ENCODE data around the gene PRELID1.
"Not testable (repeated sequence)": the region's sequence is repeated elsewhere in the genome, so short reads cannot be mapped to it uniquely, and the experiment has no call there.

The PRELID1 gene

DNA sequence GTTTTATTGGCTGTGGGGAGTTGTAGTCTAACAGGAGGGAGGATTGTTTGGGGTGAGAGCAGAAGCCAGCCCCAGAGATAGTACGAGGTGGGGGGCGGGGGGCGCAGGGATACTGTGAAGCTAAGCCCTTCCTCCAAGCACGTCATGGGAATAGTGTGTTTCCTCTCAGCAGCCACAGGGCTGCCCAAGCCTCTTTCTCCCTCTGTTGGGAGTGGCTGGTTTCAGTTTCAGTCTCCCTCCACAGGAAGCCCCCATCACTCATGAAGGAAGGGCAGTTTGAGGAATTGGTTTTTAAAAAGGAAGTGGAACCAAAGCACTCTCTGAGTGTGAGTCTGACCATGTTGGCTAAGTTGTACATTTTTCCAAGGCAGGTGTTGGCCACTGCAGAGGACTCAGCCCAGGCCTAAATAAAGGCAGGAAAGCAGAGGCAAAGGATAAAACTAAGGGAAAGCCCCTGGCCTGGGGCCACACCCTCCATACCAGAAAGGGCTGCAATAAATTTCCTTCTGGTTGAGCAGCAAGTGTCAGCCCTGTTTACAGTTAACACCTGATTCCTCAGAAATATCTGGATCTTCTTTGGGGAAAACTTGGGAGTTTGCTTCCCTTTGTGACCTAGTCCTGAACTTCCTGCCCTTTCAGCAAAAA, 3.2 kb upstream of the PRELID1 start:
- peak; percentile 79 for DNase-seq

DNA sequence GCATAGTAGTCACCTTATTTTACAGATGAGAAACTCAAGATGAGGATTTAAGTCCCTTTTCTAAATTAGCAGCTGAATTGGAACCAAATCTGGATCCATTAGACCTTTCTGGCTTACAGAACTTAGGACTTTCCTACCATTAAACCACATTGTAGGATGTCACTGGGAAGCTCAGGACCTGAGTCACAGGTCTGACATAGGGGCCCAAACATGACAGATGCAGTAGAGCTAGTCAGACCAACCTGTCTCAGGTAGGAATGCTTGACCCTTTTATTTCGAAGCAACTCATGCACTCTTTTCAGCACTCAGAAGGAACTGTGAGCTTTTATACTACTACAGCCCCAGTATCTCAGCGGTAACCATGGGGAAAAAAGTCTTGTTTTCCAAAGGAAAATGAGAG, 2.6 kb upstream of the PRELID1 start:
- DNase-seq, result no peak

DNA sequence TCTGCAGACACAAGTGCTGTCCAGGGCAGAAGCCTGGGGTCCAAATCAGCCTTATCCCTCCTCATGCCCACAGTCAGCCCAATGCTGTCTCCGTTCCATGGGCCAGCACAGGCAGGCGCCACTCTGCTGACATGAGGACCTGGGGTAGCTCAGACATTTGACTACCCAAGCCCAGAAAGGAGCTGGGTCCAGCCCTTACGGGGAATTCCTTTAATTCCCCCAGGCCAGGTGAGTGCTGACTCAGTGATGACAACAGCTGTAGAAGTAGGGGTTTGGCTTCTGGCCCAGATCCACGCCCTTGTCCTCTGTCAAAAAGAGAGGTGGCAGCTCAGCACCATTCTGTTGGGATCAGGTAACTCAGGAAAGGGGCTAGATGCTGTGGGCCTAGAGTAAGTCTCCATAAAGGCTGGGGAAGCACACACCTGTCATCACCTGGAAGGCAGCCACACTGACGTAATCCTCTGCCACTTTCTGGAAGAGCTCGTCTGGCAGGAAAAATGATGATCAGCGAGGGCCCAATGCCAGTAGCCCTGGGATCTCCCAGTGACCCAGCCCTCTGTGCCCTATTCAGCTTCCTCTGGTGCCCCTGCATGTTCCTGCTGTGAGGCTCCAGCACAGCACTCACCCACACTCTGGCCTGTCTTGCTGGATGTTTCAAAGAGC, 2.0 kb upstream of the PRELID1 start:
- DNase-seq, result no peak

DNA sequence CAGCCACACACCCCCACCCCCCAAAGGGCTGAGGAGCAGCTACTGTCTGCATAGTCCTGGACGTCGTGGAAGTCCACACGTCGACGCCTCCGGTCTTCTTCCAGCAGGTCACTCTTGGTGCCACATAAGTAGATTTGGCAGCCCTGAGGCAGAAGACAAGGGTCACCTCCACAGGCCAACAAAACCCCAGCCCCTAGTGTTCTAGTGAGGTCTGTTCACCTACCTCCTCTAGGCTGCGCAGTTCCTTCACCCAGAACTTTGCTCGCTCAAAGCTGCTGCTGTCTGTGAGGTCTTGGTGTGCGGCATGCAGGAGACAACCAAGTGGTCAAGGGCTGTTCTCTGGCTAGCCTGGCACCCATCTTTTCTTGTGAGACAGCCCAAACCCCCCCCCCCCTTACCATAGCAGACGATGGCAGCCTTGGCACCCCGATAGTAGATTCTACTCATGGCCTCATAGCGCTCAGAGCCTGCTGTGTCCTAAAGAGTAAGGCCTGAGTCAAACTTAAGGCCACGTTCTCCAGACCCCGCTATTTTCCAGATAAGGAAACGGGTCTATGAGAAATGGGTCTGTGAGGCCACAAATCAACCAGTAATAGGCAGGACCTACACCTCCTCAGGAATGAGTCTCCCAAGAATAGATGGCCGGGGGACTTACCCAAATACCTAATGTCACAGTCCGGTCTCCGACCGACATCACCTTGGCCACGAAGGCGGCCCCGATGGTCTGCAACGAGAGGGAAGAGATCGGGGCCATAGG, 1.1 kb upstream of the PRELID1 start:
- no peak for DNase-seq

DNA sequence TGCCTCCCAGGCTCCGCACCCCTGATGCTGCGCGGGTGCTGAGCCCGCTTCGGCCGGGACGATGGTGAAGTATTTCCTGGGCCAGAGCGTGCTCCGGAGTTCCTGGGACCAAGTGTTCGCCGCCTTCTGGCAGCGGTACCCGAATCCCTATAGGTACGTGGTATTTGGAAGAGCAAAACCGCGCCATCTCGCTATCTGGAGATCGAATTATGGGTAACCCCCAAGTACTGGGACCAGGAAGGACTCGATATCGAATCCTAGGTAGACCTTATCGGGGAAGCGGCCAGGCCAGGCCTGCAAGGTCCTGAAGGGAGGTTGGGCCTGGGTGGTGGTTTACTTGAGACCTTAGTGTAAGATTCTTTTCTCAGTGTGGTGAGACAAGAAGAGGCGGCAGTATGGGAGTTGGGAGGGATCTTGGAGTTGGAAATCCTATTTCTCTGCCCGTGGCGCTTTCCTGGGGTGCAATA, 359 bp downstream of the PRELID1 start:
- DNase-seq, result no peak

DNA sequence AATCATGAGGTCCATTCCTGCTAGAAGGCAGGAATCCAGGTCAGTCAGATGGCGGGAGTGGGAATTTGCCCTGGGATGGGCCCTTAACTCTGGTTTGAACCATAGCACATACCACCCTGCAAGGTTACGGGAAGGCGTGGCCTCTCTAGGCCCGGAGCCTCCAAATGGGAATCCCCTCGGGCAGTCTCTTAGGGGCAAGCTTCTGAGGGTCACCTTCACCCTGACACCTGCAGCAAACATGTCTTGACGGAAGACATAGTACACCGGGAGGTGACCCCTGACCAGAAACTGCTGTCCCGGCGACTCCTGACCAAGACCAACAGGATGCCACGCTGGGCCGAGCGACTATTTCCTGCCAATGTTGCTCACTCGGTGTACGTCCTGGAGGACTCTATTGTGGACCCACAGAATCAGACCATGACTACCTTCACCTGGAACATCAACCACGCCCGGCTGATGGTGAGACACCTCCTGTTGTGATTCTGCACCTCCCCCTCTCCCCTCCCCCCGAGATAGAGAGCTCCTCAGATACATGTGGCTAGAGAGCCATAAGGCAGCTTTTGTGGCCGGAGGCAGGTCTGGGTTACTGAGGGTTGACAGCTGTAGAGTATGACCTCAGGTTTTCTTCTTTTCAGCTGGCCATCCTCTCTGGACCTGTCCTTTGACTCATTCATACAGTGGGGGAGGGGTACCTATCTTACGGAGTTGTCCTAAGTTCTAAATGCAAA, 957 bp downstream of the PRELID1 start:
- no peak for DNase-seq

DNA sequence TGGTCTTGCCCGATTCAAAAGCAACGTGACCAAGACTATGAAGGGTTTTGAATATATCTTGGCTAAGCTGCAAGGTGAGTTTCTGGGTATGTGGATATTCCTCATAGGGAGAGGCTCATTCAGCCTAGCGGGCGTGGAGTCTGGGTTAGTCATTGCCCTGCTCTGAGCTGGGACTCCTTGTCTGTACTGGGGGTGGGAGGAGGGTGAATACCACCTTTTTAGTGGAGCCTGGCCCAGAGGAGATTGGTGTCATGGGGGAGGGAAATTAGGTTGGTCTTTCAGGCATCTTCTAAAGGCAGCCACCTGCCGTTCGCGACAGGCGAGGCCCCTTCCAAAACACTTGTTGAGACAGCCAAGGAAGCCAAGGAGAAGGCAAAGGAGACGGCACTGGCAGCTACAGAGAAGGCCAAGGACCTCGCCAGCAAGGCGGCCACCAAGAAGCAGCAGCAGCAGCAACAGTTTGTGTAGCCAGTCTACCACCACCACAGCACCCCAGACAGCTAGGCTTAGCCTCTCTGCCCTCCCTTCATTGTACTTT, 2.6 kb downstream of the PRELID1 start:
- DNase-seq, result not testable (repeated sequence)

DNA sequence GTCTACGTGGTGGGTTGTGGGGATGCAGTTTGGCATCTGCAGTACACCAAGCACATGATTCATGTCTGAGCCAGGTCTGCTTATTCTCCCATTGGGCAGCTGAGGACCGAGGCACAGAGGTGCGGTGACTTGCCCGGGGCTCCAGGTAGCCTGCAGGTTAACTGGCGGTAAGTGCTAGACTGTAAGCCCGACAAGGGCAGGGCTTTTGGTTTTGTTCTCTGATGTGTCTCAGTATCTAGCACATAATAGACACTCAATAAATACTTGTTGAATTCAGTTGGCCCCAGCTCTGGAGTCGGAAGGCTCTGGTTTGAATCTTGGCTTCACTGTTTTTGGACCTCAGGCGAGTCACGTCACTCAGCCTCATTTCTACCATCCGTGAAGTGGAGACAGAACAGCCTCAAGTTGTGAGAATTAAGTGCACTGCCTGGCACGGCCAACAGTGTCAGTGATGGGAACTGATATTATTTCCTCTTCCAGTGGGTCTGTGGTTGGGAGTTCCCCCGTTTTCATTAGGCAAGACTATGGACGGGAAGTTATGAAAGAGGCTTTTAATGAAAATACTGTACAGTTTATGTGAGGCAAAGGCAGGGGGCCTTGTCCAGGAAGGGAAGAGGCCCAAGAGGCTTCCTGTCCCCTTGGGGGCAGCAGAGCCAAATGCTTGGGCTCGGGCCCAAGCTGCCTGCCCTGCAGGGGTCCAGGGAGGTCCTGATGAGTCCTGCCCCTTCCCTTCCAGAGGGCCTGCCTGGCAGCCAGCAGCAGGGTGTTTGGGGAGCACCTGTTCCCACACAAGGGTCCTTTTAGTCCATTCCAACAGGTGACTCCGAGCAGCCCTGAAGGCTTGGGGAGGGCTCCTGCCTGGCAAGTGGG, 3.3 kb downstream of the PRELID1 start:
- DNase-seq, result peak; percentile 62

DNA sequence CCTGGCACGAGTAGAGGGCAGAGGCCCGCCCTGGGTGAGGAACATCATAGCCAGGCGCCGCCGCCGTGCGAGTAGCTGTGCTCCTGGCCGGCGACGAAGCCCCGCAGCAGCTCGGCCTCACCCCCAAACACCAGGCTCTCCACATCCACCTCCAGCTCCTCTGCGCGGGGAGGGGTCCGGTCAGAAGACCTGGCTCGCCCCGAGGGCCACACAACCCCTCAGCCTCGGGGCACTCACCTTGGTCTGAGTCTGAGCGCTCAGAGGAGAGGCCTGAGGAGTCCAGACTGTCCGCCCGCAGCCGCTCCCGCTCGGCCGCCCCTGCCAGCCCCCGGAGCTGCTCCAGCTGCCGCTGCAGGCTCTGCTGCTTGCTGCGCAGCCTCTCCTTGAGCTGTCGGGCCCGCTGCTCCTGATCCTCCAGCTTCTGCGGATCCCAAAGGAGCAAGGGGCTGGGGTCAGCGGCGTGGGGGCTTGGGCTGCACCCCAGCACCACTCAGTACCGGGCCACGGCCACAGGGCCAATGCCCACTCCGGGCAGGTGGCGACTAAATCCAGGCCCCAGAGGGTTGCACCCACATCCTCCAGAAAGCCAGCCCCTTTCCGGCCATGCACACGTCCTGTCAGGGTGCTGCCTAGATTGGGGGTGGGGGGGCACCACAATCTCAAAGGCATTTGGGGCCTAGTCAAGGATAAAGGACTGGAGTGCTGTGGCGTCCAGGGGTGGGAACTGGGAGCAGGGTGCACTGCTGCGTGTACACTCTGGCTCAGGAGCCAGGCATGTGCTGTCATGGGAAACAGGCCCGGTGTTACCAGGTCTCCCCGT, 4.2 kb downstream of the PRELID1 start:
- DNase-seq, result no peak

DNA sequence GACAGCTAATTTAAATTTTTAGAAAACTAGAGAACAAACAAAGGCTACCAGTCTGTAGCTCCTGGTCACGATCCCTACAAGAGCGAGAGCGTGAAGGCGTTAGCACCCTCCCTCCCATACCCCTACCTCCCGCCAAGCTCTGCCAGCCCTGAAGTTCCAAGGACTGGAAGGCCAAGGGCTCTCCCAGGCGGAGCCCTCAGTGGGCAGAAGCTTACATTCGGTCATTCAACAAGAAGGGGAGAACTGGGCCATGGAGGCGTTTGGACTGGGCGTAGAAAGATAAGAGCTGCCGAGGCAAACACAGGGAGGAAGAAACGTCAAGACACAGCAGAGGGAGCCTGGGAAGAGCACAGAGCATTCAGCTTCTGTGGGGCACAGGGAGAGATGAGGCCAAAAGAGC, 5.1 kb downstream of the PRELID1 start:
- DNase-seq, result no peak

DNA sequence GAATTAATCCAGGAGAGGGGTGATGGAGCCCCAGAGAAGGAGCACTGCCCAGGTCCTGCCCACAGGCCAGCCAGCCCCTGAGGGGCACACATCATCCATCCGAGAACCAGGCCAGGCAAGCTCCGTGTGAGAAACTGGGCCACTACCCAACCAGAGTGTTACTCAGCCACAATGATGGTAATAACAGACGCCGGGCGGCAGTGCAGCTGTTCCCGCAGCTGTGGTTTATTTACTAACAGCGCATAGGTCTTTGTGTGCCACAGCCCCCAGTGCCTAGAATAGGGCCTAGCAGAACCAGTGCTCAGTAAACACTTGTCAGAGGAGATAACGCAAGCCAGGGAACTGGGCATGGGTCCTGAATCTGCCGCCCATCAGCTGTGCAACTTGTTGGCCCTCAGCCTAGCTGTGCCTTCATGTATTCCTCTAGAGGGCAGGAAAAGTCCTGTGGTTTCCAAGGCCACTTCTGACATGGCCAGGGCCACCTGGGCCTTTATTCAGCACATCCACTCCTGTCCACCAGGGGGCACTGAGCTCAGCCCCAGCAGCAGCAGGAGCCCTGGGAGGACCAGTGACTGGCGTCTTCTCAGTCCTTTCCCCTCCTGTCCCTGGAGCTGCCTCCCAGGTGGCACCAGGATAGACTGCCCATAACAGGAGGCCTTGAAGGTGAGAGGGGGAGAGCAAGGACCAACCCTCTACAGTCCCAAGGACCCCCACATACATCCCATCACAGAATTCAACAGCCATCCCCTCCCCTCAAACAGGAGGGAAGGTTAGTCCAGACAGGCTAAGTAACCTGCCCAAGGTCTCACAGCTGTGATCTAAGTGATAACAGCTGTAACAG, 6.0 kb downstream of the PRELID1 start:
- DNase-seq, result peak; percentile 80

DNA sequence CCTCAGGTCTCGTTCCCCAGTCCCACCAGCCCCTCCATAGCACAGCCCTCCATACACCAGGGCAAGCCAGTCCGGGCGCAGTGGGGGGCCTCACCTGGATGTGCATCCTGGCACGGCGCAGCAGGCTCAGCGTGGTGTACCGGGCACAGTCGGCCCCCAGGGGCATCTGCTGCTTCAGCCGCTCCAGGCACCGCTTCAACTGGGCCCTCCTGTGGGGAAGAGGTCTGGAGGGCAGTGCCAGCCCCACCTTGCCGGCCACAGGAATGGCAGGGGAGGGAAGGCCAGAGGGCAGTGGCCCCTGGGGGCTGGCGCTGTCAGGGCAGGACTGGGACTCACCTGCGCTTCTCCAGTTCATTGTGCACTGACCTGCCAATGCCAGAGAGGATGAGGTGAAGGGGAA, 6.7 kb downstream of the PRELID1 start:
- no peak for DNase-seq

DNA sequence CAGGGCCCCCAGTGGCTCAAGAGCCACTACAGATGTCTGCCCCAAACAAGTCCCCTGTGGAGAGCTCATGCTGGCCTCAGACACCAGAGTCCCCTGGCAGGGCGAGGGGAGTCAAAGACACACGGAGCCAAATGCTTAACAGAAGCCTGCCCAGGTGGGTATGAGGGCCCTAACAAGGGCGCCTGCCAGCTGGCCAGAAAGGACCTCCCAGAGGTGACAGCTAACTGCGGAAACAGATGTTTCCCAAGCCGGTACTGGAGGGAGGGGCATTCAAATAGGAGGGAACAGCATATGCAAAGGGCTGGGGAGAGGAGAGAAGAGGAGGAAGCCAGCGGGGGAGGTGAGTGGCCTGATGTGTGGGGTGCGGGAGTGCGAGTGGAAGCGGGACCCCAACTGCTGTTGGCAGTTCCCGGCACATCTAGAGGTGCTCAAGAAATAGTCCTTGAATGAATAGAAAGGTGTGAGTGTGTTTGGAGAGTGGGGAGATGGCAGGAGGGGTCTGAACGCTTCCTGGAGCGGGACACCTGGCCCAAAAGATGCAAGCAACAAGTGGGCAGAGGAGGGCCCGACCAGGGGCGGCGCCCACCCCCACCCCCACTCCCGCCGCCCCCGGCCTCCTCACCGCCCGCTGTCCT, 7.3 kb downstream of the PRELID1 start:
- DNase-seq, result no peak

DNA sequence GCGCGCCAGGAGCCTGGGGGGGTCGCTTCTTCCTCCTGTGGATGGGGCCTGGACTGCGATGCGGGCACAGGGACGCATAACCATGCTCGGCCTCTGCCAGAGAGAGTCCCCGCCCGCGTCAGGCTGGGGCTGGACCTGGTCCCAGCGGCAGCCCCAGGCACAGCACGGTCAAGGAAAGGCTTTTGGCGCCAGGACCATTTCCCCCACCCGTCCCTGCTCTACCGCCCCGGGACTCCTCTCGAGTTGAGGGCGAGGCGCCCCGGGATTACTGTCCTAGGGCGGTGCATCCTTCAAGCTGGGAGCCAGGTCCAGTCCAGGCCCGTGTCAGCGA, 7.8 kb downstream of the PRELID1 start:
- DNase-seq, result no peak

DNA sequence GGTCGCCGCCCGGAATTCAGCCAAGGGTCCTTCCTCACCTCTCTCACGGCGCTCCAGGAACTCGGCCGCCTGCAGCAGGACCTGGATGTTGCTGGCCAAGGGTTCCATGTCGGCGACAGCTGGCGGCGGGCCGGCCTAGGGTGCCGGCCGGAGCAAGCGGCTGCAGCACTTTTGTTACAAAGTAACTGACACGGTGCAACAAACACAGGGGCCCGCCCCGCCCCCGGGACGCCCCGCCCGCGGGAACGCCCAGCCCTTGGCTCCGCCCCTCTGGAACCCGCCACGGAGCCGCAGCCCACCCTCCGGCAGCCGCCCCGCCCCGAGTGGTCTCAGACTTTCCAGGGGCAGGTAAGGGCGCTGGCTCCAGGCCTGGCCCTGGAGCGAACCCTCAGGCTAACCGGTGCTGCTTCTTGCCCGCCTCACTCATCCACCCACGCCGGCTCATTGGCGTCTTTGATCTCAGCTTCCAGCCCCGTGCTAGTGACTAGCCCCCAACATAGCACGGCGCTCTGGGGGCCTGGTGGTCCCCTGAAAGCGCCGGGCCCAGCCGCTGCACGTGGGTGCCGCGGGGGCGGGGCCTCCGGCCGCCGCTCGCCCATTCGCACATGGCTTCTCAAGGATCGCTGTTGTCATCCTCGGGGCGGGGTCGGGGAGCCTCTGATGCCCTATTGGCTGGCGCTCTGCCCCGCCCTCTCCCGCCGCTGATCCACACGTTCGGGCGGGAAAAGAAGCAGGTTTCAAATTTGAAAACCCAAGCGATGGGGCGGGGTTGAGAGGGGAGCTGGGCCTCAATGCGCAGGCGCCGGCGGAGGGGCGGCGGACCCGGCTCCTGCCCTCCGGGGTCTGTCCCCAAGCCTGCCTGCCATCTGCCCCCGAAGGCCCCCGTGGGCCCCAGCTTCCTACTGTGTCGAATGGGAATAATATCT, 8.4 kb downstream of the PRELID1 start, which contains the start of gene MXD3:
Gene MXD3 (minus strand): TSS at position 176 of the 926 bp plus-strand sequence. CDS start 68 bp downstream, at position 108.
- DNase-seq, result peak; percentile 96

DNA sequence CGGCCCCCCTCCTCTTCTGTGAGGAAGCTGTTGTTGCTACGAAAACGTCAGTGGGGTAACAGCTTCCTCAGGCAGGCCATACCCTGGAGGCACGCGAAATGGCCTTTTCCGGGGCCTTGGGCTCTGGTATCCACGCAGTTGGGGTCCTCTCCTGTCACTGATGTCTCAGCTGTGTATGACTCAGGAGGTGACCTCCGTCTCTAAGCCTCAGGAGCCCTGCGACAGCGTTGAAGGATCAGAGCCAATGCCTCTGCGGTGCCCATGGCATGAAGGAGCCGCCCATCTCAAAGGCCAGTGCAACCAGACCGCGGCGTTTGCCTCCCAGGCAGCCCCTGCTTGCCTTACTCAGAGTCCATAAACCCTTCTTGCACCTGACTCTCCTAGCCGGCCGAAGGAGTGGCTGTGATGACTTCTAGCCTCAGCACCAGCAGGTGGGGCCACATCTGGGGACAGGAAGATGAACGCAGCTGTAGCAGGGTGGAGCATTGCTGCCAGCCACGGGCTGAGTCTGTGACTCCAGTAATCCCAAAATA, 9.1 kb downstream of the PRELID1 start:
- no peak for DNase-seq

DNA sequence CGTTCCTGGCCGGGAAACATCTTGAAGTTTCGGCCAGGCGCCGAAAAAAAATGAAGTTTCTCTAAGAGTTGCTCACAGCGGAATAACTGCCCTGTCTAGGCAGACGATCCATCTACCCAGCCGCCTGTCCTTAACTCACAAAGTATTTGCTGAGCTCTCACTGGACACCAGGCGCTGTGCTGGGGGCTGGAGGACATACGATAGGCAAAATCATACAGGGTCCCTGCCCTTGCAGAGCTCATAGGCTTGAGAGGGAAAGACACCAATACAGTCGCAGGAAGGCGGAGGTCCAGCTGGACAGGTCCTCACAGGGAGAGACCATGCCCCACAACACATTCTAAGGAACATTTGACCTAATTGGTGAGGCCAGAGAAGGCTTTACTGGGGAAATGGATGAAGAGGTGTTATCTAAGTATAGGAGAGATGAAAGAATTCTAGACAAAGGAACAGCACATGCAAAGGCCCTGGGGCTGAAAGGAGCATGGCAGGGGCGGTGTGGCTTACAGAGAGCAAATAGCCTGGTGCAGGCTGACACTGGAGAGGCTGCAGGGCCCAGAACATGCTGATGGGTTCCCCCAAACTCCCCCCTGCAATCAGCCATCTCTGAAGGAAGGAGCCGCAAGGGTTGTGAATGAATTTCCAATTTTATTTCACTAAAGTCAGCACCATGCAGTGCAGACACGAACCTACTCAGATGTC, 10.1 kb downstream of the PRELID1 start:
- DNase-seq, result no peak

Data from CD4-positive, alpha-beta T cell treated with Interleukin-10 for 1 hour (primary cell).